Spleen (tissue), 7 donors: Measurements from ENCODE around the gene SLC22A23.

Experiments used
- CTCF ChIP-seq, 11 experiments: fragments of 200-600 bp in 7 of 11; fragments of 450-650 bp in 4 of 11; sonication (generic) in 4 of 11; IDR thresholded peaks in 8 of 11; conservative IDR thresholded peaks in 3 of 11; 1 replicate in 7 of 11; 2 replicates in 4 of 11; pipeline versions ENCODE4 v1.4.0 to v1.8.0; 2016 to 2021; ENCODE audit warnings: antibody characterized with exemption in 11 of 11, inconsistent platforms in 4 of 11, mild to moderate bottlenecking in 1 of 11
- POLR2A ChIP-seq, 3 donors: fragments of 450-650 bp; IDR thresholded peaks; one replicate each; pipeline ENCODE4 v1.5.1; 2017; ENCODE audit warnings: antibody characterized with exemption in 3 of 3, mild to moderate bottlenecking in 1 of 3
- POLR2AphosphoS5 ChIP-seq, 3 donors: sonication (generic); formaldehyde crosslinking; IDR thresholded peaks; one replicate each; pipeline ENCODE4 v1.5.1; 2017; ENCODE audit warnings: antibody characterized with exemption in 3 of 3
- donor health status: DM: no; HTN: no; CAD: no; lungs with moderate emphysema.
- donor health status: DM: no; HTN: no; CAD: no.
- donor health status: DM: no; HTN: no; CAD: no.

GRCh38 chr6:3292431-3293197, 164.2 kb downstream of the SLC22A23 start:
- TF ChIP-seq POLR2A (IDR thresholded peaks at IDR 0.05) (no peak), CTCF (IDR thresholded peaks at IDR 0.05 in 8 of 11, conservative IDR thresholded peaks at IDR 0.05 in 3 of 11) (no peak), POLR2AphosphoS5 (IDR thresholded peaks at IDR 0.05) (peak in 1 of 3 donors; percentile 31)
